ENCODE data around the gene DNAI2.

DNAI2 gene

GRCh38 chr17:74234486-74234885, 39.5 kb upstream of the DNAI2 start:
- TF ChIP-seq TAF1 (IDR thresholded peaks at IDR 0.05; ENCODE audit: borderline replicate concordance, insufficient read depth, low read length) (no peak), FOXP2 (optimal IDR thresholded peaks at IDR 0.05; ENCODE audit: borderline replicate concordance, extremely low read depth, extremely low read length, insufficient read depth) (no peak), SIN3A (IDR thresholded peaks at IDR 0.05; ENCODE audit: borderline replicate concordance, insufficient read depth, low read length) (no peak), POLR2AphosphoS5 (IDR thresholded peaks at IDR 0.05; ENCODE audit: low read depth, low read length) (no peak), REST (IDR thresholded peaks at IDR 0.05; ENCODE audit: insufficient read depth in 1 of 2, low read depth in 2 of 2, low read length in 2 of 2) (no peak)

GRCh38 chr17:74235040-74235581, 38.9 kb upstream of the DNAI2 start:
- no peak for TF ChIP-seq FOXP2 (optimal IDR thresholded peaks at IDR 0.05; ENCODE audit: borderline replicate concordance, extremely low read depth, extremely low read length, insufficient read depth)
- no peak for TF ChIP-seq POLR2AphosphoS5 (IDR thresholded peaks at IDR 0.05; ENCODE audit: low read depth, low read length)
- TF ChIP-seq SIN3A (IDR thresholded peaks at IDR 0.05; ENCODE audit: borderline replicate concordance, insufficient read depth, low read length) = no peak
- TF ChIP-seq TAF1 (IDR thresholded peaks at IDR 0.05; ENCODE audit: borderline replicate concordance, insufficient read depth, low read length) = no peak
- no peak for TF ChIP-seq REST (IDR thresholded peaks at IDR 0.05; ENCODE audit: insufficient read depth in 1 of 2, low read depth in 2 of 2, low read length in 2 of 2)

- TF ChIP-seq REST (IDR thresholded peaks at IDR 0.05; ENCODE audit: insufficient read depth in 1 of 2, low read depth in 2 of 2, low read length in 2 of 2) (no peak), POLR2AphosphoS5 (IDR thresholded peaks at IDR 0.05; ENCODE audit: low read depth, low read length) (no peak), TAF1 (IDR thresholded peaks at IDR 0.05; ENCODE audit: borderline replicate concordance, insufficient read depth, low read length) (no peak), SIN3A (IDR thresholded peaks at IDR 0.05; ENCODE audit: borderline replicate concordance, insufficient read depth, low read length) (no peak), FOXP2 (optimal IDR thresholded peaks at IDR 0.05; ENCODE audit: borderline replicate concordance, extremely low read depth, extremely low read length, insufficient read depth) (no peak)
Measured at GRCh38 chr17:74235911-74236371, 38.1 kb upstream of the DNAI2 start.

GRCh38 chr17:74237321-74237720, 36.7 kb upstream of the DNAI2 start:
- no peak for TF ChIP-seq FOXP2 (optimal IDR thresholded peaks at IDR 0.05; ENCODE audit: borderline replicate concordance, extremely low read depth, extremely low read length, insufficient read depth)
- TF ChIP-seq SIN3A (IDR thresholded peaks at IDR 0.05; ENCODE audit: borderline replicate concordance, insufficient read depth, low read length) = no peak
- no peak for TF ChIP-seq POLR2AphosphoS5 (IDR thresholded peaks at IDR 0.05; ENCODE audit: low read depth, low read length)
- TF ChIP-seq TAF1 (IDR thresholded peaks at IDR 0.05; ENCODE audit: borderline replicate concordance, insufficient read depth, low read length) = no peak
- no peak for TF ChIP-seq REST (IDR thresholded peaks at IDR 0.05; ENCODE audit: insufficient read depth in 1 of 2, low read depth in 2 of 2, low read length in 2 of 2)

All from PFSK-1 (cell line).